MV-4-11 (cell line): ENCODE results near the gene CSF1.

Source experiments
- DNase-seq: peaks from one replicate; lab custom pipeline; 2025; lab: John Stamatoyannopoulos, UW

Gene CSF1

DNA sequence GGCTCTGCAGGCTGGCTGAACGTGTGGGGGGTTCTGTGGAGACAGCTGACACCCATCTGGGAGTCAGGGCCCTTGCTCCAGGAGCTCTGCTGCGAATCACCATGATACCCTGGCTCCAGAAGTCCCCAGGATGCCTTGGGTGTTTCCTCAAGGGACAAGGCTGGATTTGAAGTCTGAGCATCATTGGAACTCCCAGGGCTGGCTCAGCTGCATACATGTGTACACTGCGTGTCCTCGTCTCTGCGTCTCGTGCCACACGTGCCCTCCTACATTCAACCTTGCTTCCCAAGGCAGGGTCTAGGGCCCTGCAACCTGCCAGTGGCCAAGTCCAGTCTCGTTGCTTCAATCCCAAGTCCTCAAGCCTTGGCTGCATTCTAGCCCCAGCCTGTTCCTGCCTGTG lies 11.7 kb downstream of the CSF1 start:
- DNase-seq, result no peak

DNA sequence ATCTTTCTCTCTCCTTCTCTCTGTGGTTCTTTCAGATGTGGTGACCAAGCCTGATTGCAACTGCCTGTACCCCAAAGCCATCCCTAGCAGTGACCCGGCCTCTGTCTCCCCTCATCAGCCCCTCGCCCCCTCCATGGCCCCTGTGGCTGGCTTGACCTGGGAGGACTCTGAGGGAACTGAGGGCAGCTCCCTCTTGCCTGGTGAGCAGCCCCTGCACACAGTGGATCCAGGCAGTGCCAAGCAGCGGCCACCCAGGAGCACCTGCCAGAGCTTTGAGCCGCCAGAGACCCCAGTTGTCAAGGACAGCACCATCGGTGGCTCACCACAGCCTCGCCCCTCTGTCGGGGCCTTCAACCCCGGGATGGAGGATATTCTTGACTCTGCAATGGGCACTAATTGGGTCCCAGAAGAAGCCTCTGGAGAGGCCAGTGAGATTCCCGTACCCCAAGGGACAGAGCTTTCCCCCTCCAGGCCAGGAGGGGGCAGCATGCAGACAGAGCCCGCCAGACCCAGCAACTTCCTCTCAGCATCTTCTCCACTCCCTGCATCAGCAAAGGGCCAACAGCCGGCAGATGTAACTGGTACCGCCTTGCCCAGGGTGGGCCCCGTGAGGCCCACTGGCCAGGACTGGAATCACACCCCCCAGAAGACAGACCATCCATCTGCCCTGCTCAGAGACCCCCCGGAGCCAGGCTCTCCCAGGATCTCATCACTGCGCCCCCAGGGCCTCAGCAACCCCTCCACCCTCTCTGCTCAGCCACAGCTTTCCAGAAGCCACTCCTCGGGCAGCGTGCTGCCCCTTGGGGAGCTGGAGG lies 12.7 kb downstream of the CSF1 start:
- DNase-seq, result no peak

GRCh38 chr1:109923946-109924275 lies 13.3 kb downstream of the CSF1 start:
- DNase-seq, result no peak

DNA sequence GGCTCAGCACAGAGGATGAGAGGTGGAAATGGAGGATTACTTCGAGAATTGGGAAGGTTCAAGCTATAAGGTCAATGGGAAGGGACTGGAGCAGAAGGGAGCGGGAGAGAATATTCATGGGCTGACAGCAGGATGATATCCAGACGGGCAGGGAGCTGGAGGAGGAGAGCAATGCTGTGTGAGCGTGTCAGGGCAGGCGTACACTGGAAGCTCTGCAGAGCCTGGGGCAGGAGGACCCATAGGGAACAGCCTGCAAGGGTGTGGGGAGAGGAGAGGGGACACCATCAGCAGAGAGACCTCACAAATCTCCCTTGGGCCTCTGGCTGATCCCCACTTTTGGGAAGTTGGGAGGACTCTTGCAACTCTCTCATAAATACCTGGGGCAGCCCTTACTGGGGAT lies 13.7 kb downstream of the CSF1 start:
- no peak for DNase-seq

GRCh38 chr1:109925159-109925990 lies 14.7 kb downstream of the CSF1 start:
- DNase-seq, result no peak

DNA sequence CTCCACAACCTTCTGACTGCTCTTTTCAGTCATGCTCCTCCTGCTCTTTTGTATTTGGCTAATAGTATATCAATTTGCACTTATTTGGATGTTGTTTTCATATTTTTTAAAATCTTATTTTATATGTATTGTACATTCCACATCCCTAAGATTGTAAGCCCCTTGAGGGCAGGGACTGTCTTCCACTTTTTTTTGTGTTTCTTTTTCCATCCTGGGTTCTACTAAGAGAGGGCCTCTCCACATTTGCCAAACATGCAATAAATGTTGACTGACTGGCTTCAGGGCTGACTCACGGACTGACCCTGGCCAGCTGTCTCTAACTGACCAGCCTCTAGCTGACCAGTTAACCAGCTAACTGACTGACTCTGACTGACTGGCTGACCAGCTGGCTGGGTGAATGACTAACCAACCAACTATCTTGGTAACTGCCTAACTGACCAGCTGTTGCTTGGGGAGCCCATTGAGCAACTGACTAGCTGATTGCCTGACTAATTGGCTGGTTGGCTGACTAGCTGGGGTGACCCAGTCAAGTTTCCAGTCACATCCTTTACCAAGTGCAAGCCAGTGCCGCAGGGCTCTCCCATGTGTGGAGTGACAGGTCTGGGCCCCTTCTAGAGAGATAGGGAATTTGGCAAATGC lies 16.1 kb downstream of the CSF1 start:
- DNase-seq, result no peak

GRCh38 chr1:109927356-109927755 lies 16.7 kb downstream of the CSF1 start:
- no peak for DNase-seq

- no peak for DNase-seq
These were observed 17.3 kb downstream of the CSF1 start for GRCh38 chr1:109927911-109928321.

- no peak for DNase-seq
These were observed 18.0 kb downstream of the CSF1 start for GRCh38 chr1:109928591-109929111.

GRCh38 chr1:109929170-109929569 lies 18.5 kb downstream of the CSF1 start:
- no peak for DNase-seq

DNA sequence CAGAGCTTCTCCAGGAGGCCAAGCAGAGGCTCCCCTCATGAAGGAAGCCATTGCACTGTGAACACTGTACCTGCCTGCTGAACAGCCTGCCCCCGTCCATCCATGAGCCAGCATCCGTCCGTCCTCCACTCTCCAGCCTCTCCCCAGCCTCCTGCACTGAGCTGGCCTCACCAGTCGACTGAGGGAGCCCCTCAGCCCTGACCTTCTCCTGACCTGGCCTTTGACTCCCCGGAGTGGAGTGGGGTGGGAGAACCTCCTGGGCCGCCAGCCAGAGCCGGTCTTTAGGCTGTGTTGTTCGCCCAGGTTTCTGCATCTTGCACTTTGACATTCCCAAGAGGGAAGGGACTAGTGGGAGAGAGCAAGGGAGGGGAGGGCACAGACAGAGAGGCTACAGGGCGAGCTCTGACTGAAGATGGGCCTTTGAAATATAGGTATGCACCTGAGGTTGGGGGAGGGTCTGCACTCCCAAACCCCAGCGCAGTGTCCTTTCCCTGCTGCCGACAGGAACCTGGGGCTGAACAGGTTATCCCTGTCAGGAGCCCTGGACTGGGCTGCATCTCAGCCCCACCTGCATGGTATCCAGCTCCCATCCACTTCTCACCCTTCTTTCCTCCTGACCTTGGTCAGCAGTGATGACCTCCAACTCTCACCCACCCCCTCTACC lies 19.1 kb downstream of the CSF1 start:
- no peak for DNase-seq

- no peak for DNase-seq
These were observed 19.8 kb downstream of the CSF1 start for GRCh38 chr1:109930252-109930993.

- no peak for DNase-seq
These were observed 20.6 kb downstream of the CSF1 start for GRCh38 chr1:109931189-109931731.

DNA sequence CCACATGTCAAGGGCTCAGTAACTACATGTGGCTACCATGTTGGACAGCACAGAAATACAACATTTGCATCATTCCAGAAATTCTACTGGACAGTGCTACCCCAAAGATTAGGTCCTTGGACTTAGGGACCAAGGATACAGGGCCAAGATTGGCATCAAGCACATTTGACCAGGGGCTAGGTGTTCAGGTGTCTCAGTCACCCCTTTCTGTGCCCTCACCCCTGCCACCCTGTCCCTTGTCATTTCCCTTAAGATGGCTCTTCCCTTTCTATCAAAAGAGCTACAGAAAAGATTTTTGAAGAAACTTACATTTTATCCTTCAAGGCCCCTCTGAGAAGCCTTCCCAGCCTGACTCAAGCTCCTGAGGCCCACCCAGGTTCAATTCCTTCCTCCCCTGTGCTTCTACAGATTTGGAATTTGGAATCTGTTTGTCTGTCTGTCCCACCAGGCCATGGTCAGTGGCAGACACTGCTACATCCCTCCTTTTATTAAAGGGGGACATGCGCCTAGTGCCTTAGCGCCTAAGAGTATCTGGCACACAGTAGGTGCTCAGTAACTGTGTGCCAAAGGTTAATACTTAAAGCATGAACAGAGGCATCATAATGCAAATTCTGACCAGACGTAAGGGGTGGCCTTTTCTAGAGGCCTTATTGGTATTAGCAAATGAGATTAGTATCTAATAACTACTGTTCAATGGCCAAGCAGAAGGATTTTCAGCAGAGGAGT lies 21.4 kb downstream of the CSF1 start:
- DNase-seq, result no peak

DNA sequence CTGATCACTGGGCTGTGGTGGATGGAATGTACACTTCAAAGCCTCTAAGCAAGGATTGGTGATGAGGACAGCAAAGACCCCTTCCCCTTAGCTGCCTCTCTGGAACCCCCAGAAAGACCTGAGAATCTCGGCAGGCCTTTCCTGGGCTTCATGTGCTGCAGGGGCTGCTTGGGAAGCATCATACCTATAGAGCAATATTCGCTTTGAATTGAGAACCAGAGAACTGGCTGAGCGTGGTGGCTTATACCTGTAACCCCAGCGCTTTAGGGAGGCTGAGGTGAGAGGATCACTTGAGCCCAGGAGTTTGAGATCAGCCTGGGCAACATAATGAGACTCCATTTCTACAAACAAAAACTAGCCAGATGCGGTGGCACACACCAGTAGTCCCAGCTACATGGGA lies 22.0 kb downstream of the CSF1 start:
- no peak for DNase-seq

DNA sequence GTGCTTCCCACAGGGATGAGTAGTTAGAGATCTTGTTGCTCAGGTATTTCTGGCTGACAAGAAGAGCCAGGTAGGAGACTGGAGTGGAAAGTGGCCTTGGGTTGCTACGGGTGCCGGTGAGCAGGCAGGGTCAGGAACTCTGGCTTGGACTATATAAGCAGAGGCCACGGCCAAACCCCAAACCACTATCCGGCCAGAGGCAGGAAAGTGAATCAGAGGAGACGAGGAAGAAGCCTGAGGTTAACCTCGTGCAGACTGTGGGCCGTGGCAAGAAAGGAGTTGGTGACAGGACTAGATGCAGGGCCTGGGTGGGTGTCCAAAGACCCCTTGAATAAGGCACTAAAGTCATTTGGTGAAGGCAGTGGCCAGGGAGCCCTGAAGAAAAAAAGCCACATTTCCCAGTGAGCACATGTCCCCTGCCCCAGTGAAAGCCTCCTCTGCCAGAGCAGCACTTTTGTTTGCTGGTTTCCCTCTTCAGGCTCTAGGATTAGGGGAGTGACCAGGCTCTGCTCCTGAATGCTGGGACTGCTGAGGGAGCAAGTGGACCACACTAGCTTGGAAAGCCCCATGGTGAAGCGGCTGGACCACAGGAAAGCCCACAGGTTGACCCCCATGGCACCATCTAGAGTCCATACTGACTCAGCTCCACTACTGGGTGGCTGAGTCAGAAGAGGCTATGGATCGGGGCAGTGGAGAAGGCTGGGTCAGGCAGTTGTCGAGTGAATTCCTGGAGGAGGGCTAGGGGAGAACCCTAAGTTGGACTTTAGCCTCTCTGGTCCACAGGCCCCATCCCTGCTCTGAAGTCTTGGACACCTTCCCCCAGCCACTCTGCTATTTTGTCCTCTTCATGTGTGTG lies 23.4 kb downstream of the CSF1 start:
- peak; percentile 78 for DNase-seq

- no peak for DNase-seq
These were observed 24.8 kb downstream of the CSF1 start for GRCh38 chr1:109935451-109935900.

GRCh38 chr1:109937738-109938137 lies 27.1 kb downstream of the CSF1 start:
- DNase-seq, result no peak

DNA sequence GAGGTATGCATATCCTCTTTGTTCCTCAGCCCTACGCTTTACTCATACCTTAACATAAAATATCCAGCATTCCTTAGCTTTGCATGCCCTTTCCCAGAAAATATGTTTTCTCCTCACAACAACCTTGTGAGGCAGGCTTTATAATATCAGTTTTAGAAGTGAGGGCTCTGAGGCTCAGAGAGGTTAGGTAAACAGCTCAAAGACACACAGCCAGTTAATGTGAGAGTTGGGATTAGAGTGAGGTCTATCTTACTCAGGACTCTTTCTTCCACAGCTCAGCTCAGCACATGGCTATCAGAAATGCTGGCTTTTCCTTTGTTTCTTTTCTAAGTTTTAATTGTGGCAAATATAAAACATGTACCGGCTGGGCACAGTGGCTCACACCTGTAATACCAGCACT lies 27.9 kb downstream of the CSF1 start:
- no peak for DNase-seq
